GM18505 (cell line): ENCODE results near the gene BNIP1.

Experiments used
- ATAC-seq: cut with Tn5 transposase; IDR thresholded peaks from one replicate; pipeline ENCODE4 v1.9.1; 2021; ENCODE audit not compliant: unreplicated experiment
- POLR2A ChIP-seq: IDR thresholded peaks from 4 replicates; pipeline ENCODE4 v1.6.1; 2011; ENCODE audit warnings: borderline replicate concordance; ENCODE audit not compliant: insufficient read depth, insufficient read length; ENCODE audit errors: extremely low read depth

Gene BNIP1

DNA sequence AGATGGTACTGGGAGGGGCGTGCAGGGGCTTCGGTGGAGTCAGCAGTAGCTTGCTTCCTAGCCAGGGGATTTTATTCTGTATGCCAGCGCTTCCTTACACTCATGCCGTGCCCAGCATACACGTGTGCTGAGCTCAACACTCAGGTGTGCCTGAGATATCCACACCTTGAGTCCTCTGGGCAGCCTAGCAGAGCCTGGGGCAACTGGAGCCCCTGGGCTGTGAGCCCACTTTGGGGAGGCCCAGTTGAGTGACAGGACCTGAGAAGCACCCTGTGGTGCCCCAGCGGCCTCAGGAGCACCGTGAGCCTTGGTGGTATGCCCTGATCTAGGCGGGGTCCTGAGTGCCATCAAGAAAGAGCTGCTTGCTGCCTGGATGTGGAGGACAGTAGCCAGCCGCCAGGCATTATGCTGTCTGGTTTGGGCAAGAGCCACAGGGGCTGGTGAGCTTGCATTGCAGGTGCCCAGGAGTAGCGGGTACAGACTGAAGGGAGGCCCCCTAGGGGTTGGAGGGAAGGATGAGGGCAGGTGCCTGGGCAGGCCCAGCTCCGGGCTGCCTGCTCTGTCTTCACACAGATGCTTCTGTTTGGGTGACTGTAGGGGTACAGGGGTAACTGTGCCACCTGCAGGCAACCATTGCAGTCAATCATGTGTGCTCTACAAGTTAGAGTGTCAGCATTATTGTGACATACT is 42.9 kb downstream of the BNIP1 start:
- ATAC-seq: no peak
- TF ChIP-seq POLR2A: no peak

DNA sequence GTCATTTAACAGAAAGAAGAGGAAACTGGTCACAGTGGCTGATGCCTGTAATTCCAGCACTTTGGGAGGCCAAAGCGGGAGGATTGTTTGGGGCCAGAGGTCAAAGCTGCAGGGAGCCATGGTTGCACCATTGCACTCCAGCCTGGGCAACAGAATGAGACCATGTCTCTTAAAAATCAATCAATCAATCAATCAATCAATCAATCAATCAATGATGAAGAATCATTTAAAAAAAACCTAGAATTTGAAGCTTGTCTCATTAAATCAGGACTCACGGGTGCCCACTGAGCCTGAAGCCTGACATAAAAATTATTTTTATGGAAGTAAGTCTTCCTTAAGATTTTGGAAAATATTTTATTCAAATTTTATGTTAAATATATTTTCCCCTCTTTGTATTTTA is 43.9 kb downstream of the BNIP1 start:
- ATAC-seq: no peak

DNA sequence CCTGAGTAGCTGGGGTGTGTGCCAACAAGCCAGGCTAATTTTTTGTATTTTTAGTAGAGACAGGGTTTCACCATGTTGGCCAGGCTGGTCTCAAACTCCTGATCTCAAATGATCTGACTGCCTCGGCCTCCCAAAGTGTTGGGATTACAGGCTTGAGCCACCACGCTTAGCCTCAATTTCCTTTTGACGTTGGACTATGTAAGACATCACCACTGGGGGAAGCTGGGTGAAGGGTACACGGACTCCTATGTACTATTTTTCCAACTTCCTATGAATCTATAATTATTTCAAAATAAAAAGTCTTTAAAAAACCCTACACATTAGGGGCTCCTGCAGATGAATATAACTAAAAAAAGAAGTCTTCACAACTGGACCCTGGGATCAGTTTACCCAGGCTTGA is 46.7 kb downstream of the BNIP1 start:
- TF ChIP-seq POLR2A: no peak
- ATAC-seq: no peak

More for the DNA sequence above, 43.9 kb downstream of the BNIP1 start:
- no peak for TF ChIP-seq POLR2A

DNA sequence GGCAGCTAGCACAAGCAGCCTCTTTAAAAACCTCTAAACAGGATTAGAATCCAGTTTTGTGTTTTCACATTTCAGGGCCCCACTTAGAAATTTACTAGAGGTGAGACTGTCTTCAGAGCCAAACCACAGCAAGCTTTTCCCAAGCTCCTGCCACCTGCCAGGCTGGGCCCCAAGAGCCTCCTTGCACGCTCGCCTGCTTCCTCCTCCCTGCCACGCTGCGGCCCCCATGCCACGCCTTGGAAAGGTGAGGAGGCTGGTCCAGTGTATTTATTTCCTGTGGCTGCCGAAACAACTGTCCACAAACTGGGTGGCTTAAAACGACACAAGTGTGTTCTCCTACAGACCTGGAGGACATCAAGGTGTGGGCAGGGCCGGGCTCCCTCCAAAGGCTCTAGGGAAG is 47.2 kb downstream of the BNIP1 start:
- no peak for ATAC-seq
- no peak for TF ChIP-seq POLR2A

DNA sequence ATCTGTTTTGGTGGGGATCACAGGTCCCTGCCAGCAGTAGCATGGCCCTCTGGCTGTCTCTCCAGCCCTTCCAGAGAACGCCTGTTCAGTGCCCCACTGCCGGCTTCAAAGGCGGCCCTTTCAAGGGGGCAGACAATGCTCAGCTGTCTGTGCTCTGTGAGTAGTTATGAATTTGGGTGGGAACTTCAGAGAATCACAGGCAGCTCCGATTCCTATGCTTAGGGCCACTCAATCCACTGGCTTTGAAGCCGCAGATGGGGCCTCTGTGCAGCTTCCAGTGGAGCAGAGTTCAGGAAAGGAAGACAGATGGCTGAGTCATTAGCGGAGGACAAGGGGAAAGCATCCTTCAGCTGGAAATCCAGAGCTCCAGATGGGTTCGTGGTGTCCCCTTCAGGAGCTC is 48.2 kb downstream of the BNIP1 start:
- no peak for TF ChIP-seq POLR2A
- no peak for ATAC-seq

DNA sequence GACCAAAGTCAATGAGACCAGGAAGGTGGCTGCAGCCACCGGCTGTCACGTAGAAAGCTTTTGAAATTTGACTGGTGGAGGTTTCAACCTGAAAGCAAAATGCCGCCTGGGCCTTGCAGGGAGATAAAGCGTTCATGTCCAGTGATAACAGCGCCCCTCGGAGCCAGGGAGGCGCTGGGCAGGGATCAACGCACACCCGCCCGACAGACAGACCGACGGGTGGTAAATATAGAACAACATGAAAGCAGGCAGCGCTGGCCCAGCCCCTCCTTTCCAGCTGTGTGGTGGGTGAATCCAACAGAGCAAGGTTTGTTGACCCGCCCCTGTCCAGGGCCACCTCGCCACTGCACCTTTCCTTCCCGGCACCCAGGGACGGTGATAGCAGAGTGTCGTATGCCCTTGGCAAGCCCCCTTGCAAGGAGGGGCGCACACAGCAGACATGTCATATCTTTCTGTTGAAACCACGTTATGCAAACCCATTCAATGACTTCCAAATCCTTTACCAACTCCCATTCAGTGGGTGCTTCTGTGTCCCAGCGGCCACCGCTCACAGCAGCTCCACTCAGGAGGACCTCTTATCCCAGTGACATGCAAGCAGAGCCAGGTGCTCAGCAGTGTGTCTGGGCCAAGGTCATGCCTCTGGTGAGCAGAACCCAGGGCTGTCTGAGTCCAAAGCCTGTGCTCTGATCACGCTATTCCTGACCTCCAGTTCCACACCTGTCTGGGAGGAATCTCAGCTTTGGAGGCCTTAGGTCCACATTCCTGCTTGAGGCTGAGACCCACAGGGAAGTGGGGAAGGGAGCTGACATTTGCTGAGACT is 52.0 kb downstream of the BNIP1 start:
- ATAC-seq: no peak
- TF ChIP-seq POLR2A: no peak

DNA sequence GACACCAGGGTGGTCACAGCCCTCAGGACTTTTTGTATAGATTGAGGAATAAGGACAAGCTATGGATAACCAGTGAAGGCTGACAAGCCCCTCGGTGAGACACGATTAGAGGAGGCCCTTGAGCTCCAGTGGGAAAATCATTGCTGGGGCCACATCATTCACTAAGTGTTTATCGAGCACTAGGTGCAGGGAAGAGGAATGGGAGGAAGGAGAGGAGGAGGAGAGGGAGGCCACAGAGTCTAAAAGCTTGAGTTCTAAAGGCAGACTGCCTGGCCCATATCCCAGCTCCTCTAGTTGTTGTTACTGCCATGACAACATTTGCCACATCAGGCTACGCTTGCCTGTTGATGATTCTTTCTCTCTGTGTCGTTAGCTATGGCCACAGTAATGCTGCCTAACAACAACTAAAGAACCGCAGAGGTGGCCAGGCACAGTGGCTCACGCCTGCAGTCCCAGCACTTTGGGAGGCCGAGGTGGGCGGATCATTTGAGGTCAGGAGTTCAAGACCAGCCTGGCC is 53.1 kb downstream of the BNIP1 start:
- ATAC-seq: no peak
- TF ChIP-seq POLR2A: no peak

DNA sequence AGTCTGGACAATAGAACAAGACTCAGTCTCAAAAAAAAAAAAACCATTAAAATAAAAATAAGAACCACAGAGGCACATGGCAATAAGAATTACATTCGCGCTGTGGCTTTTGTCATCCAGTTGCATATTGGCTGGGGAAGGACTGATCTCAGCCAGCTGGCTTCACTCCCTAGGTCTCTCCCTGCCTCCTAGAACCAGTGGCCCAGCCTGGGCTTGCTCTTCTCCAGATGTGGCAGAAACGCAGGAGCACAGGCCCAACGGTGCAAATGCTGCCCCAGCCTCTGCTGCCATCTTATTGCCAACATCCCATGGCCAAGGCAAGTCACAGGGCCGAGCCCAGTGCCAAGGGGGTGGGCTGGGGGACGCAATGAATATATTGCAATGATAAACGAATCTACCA is 53.7 kb downstream of the BNIP1 start:
- TF ChIP-seq POLR2A: no peak
- ATAC-seq: no peak

DNA sequence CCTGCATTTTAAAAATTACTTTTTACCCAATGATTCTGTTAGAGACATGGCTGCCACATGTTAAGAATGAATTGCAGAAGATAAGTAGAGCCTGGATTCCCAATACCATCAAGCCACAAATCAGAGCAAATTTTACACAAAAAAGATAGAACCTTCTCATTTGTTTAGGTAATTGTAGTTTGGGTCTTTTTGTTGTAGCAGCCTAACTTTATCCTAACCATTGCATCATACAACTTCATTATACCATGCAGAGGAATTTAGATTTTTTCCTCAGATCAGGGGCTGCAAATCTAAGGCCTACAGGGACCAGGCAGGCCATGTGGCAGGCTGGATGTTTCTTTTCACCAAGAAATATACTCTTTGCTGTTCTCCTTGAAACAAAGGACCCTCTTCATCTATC is 56.0 kb downstream of the BNIP1 start:
- no peak for ATAC-seq
- TF ChIP-seq POLR2A: no peak

DNA sequence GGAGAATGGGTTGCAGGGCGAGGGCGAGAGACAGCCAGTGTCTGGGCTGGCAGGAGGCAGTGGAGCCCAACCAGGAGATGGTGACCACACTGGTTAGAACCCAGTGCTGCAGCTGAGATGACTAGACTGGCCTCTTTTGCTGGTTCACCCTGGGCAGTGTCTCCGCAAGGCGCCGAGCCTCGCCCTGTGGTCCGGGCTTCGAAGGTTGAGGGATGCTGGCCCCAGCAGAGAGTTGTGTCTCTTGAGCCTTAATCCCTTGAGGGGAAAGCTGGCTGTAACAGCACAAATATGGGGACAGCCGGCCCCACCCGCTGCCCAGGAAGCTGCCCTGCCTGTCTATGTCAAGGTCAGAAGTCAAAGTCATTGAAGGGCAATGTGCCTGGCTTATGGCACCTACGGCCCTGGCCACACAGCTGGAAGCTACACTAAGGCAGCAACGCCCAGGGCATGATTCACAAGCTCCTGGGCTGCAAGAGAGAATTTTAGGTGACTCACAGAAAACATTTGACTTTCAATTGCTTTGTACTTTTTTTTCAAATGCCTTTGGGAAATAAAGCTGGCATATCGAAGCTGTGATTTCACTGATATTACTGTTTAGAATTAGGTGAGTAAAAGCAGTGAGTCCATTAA is 57.4 kb downstream of the BNIP1 start:
- ATAC-seq: no peak

DNA sequence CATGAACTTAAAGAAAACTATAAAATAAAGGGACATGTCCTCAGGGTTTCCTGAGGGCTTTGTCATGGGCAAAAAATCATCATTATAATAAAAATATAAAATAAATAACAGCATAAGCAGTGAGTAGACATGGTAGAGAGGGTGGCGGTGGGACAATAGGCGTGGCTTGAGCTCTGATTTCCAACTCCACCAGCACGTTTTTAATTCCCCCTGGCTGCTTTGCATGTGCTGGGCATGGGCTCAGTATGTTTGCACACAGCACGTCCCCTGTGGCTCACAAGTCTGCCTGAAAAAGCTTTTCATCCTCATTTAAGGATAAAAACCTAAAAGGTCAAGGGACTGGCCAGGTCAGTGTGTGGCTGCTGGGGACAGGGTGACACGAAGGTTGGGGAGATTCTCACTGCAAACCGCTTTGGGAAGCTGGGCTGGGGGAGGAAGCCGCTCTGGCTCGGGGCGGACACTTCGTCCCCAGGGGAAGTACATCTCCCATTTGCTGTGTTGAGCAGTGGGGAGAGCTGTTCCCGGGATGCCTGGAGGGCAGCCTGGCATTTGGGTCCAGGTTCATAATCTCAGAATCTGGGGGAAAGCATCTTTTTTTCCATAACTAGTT is 58.0 kb downstream of the BNIP1 start:
- ATAC-seq: no peak

More for the DNA sequence above, 57.4 kb downstream of the BNIP1 start:
- TF ChIP-seq POLR2A: no peak

DNA sequence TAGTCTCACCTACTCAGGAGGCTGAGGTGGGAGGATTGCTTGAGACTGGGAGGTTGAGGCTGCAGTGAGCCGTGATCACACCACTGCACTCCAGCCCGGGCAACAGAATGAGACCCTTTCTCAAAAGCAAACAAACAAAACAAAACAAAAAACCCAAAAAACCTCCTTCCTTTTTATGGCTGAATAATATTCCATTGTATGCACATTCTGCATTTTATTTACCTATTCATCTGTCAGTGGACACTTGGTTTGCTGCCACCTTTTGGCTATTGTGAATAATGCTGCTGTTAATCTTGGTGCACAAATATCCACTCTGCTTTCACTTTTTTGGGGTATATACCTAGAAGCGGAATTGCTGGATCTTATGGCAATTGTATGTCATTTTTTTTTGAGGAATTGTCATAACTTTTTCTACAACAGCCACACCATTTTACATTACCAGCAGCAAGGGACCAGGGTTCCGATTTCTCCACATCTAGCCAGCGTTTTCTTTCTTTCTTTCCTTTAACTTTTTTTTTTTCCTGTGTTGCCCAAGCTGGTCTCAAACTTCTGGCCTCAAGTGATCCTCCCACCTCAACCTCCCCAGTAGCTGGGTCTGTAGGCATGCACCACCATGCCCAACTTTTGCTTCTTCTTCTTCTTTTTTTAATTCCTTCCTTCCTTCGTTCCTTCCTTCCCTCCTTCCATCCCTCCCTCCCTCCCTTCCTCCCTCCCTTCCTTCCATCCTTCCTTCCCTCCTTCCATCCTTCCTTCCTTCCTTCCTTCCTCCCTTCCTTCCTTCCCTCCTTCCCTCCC is 60.1 kb downstream of the BNIP1 start:
- TF ChIP-seq POLR2A: no peak
- ATAC-seq: no peak

More for the DNA sequence above, 58.0 kb downstream of the BNIP1 start:
- no peak for TF ChIP-seq POLR2A
